Activated CD4-positive, alpha-beta memory T cell treated with anti-CD3 and anti-CD28 coated beads, Interleukin-2, amount 10 ng/mL, durations not matched to agents 7 days and 5 days (primary cell): ENCODE measurements around the gene YIF1B. TPM values are rescaled to one million over a fixed set of nuclear protein-coding genes. Genes with fewer than 3 reads are reported as not detected.
"Not testable (repeated sequence)": the region's sequence is repeated elsewhere in the genome, so short reads cannot be mapped to it uniquely, and the experiment has no call there.

Experiments used
- CTCF ChIA-PET: fragments of 350-600 bp; sonication (Branson Sonifier 250); formaldehyde crosslinking; loops from one replicate; lab custom pipeline; 2021; ENCODE audit warnings: antibody characterized with exemption, inconsistent platforms; lab: Charles Lee
- POLR2A ChIA-PET: fragments of 350-600 bp; sonication (Branson Sonifier 250); formaldehyde crosslinking; loops from one replicate; lab custom pipeline; 2021; ENCODE audit warnings: antibody characterized with exemption; lab: Charles Lee
- DNase-seq: peaks from one replicate; pipeline ENCODE4 v3.0.0-alpha.2; 2020
- H3K27ac Mint-ChIP-seq: one replicate; pipeline ENCODE4 v1.8.0; 2021; ENCODE audit warnings: mild to moderate bottlenecking, mixed read lengths
- H3K27me3 Mint-ChIP-seq: one replicate; pipeline ENCODE4 v1.8.0; 2021; ENCODE audit warnings: mixed read lengths
- H3K36me3 Mint-ChIP-seq: one replicate; pipeline ENCODE4 v1.8.0; 2021; ENCODE audit warnings: low read depth, mixed read lengths
- H3K4me1 Mint-ChIP-seq: one replicate; pipeline ENCODE4 v1.8.0; 2021; ENCODE audit warnings: mixed read lengths
- H3K4me3 Mint-ChIP-seq: one replicate; pipeline ENCODE4 v1.8.0; 2021; ENCODE audit warnings: mild to moderate bottlenecking, mixed read lengths
- H3K9me3 Mint-ChIP-seq: one replicate; pipeline ENCODE4 v1.8.0; 2021; ENCODE audit warnings: mixed read lengths
- total RNA-seq, 2 experiments: library from RNA; stranded (reverse); gene quantifications; one replicate each; pipeline ENCODE4 v1.2.3, GENCODE V29; 2021

The YIF1B gene
- total RNA-seq, 2 experiments from 2014 or later: 75.4 to 76.1 TPM

DNA sequence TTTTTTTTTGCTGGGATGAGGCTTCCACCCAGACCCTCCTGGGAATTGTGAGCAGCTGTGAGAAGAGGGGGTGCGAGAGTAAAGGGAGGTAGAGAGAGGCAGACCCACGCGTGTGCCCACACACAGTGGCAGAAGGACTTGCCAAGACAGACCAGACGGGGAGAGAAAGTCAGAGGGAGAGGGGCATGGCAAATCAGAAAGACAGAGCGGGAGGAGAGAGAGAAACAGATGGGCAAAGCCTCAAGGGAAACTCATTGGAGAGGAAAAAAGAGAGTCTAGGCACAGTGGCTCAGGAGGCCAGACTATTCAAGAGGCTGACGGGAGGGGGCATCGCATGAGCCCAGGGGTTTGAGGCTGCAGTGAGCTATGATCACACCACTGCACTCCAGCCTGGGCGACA lies 36.9 kb upstream of the YIF1B start:
- DNase-seq: no peak
- Mint-ChIP-seq H3K4me3 (no peak overlapping the region), H3K36me3 (no peaks in the 10 kb centered on the region), H3K9me3 (no peaks in the 10 kb centered on the region), H3K4me1 (no peaks in the 10 kb centered on the region), H3K27ac (no peak overlapping the region), H3K27me3 (peaks cover 8% of the 10 kb centered on the region)
- ChIA-PET CTCF (interaction anchor here (0.5 to 0.7 kb wide), 3 partner anchors 9 to 1016 kb away, joined by 4 read pairs; partner anchors contain the start of gene CATSPERG), POLR2A (no interaction called here)

DNA sequence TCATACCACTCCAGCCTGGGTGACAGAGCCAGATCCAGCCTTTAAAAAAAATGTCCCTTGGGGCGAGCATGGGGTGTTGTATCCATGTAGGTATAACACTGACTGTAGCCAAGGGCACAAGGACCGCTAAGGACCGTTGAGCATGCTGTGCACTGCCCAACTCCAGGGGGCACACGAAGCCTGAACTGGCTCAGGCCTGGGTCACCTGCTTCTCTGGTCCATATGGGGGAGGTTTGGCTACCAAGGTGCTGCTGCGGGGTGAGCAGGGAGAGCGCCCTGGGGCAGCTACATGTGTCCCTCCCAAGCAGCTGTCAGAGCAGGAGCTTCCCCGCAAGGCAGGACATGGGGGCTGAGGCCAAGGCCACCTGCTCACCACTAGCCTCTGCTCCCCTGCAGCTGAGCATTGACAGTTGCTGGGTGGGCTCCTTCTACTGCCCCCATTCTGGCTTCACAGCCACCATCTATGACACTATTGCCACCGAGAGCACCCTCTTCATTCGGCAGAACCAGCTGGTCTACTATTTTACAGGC lies 36.2 kb upstream of the YIF1B start:
- POLR2A ChIA-PET: no interaction called here
- Mint-ChIP-seq H3K27ac (no peak overlapping the region), H3K4me1 (no peaks in the 10 kb centered on the region), H3K9me3 (no peaks in the 10 kb centered on the region), H3K4me3 (no peak overlapping the region), H3K36me3 (no peaks in the 10 kb centered on the region), H3K27me3 (peaks cover 8% of the 10 kb centered on the region)
- CTCF ChIA-PET: interaction anchor here (0.5 kb wide), 1 partner anchor 16 kb away, joined by 4 read pairs; the partner anchor contains the start of gene CATSPERG
- DNase-seq: no peak

DNA sequence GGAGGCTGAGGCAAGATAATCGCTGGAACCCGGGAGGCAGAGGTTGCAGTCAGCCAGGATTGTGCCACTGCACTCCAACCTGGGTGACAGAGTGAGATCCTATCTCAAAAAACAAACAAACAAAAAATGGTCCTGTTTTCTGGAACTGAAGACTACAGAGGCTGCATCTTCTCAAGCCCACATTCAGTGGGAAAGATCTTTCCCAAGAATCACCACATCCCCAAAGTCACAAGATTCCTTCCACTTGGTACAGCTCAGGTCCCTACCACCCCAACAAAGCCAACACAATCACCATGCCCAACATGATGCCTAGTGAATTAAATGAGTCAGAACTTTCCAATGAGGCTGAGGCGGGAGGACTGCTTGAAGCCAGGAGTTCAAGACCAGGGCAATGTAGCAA lies 35.1 kb upstream of the YIF1B start:
- Mint-ChIP-seq H3K4me1 (no peaks in the 10 kb centered on the region), H3K27ac (no peak overlapping the region), H3K9me3 (no peaks in the 10 kb centered on the region), H3K27me3 (peaks cover 3% of the 10 kb centered on the region), H3K4me3 (no peak overlapping the region), H3K36me3 (no peaks in the 10 kb centered on the region)
- DNase-seq: no peak
- ChIA-PET CTCF (no interaction called here), POLR2A (no interaction called here)

DNA sequence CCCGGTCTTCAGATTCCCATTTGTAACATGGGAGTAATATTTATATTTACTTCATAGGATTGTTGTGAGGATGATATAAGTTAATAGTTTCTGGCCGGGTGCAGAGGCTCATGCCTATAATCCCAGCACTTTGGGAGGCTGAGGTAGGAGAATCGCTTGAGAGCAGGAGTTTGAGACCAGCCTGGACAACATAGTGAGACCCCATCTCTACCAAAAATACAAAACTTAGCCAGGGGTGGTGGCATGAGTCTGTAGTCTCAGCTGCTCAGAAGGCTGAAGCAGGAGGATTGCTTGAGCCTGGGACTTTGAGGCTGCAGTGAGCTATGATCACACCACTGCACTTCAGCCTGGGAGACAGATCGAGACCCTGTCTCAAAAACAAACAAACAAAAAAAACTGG lies 31.1 kb upstream of the YIF1B start:
- no peak for DNase-seq
- ChIA-PET CTCF (interaction anchor here (1.1 kb wide), 1 partner anchor 56 kb away, joined by 3 read pairs; the partner anchor contains the start of gene FAM98C), POLR2A (interaction anchor here (1.6 kb wide), 1 partner anchor 13 kb away, joined by 3 read pairs; no protein-coding TSS in a partner anchor)
- H3K4me3 Mint-ChIP-seq: no peak overlapping the region
- H3K27me3 Mint-ChIP-seq: no peaks in the 10 kb centered on the region
- no peak overlapping the region for H3K27ac Mint-ChIP-seq
- no peaks in the 10 kb centered on the region for H3K9me3 Mint-ChIP-seq
- no peaks in the 10 kb centered on the region for H3K4me1 Mint-ChIP-seq
- H3K36me3 Mint-ChIP-seq: no peaks in the 10 kb centered on the region

DNA sequence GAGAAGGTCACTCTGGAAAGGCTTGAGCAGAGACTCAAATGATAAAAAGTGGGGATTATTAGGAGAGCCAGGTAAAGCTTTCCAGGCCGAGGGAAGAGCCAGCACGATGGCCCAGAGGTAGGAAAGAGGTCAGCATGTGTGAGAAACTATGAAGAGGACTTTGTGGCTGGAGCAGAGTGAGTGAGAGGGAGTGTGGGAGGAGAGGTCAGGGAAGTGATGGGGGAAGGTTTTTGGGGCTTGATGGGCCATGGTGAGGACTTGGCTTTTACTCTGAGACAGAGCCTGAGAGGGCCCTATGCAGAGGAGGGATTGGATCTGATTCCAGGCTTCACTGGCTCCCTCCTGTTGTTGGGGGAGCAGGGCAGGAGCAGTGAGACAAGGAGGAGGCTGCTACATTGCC lies 25.2 kb upstream of the YIF1B start:
- CTCF ChIA-PET: interaction anchor here (2.5 kb wide), 1 partner anchor 62 kb away, joined by 7 read pairs; the partner anchor contains the start of gene FAM98C
- Mint-ChIP-seq H3K27ac (no peak overlapping the region), H3K27me3 (no peaks in the 10 kb centered on the region), H3K36me3 (peaks cover 5% of the 10 kb centered on the region), H3K4me1 (peaks cover 10% of the 10 kb centered on the region), H3K4me3 (no peak overlapping the region), H3K9me3 (no peaks in the 10 kb centered on the region)
- POLR2A ChIA-PET: no interaction called here
- DNase-seq: no peak

DNA sequence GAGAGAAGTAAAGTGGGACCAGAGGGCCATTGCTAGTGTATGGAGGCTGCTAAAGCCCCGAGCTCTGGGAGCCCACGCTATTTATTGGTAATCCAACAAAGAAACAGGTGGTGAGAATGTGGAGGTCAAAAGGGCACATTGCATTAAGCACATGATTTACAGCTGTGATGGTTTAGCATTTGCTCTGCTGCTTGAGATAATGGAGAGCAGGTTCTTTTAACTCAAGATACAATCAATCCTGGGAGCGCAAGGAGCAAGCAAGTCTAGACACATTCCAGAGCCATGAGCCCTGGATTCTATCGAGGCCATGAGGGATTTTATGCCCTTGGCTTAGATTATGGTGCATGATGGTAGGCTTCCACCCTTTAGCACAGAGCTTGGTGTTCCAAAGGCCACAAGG lies 23.3 kb upstream of the YIF1B start:
- not testable (repeated sequence) for H3K27ac Mint-ChIP-seq, DNase-seq, H3K9me3 Mint-ChIP-seq, H3K4me3 Mint-ChIP-seq, H3K27me3 Mint-ChIP-seq, H3K36me3 Mint-ChIP-seq
- peaks cover 12% of the 10 kb centered on the region for H3K4me1 Mint-ChIP-seq
- ChIA-PET POLR2A (interaction anchor here (1.2 kb wide), 1 partner anchor 35 kb away, joined by 3 read pairs; the partner anchor contains the start of gene PSMD8), CTCF (interaction anchor here (1.8 to 2.5 kb wide), 2 partner anchors 35 to 64 kb away, joined by 5 to 7 read pairs; partner anchors contain the start of genes FAM98C and PSMD8)

DNA sequence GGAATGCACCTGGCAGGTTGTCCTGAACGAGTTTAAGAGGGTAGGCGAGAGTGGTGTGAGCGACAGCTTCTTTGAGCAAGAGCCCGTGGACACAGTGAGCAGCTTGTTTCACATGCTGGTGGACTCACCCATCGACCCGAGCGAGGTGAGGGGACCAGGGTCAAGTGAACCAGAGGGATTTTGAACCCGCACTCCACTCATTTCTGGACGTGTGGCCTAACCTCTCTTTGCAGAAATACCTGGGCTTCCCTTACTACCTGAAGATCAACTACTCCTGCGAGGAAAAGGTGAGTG lies 21.6 kb upstream of the YIF1B start:
- ChIA-PET POLR2A (interaction anchor here (0.6 to 3.2 kb wide), 4 partner anchors 21 to 93 kb away, joined by 3 to 11 read pairs (median 4); partner anchors contain the start of gene PSMD8), CTCF (interaction anchor here (0.7 to 3.4 kb wide), 3 partner anchors 37 to 93 kb away, joined by 3 to 45 read pairs (median 3); partner anchors contain the start of genes FAM98C and PSMD8)
- peaks cover 12% of the 10 kb centered on the region for H3K4me1 Mint-ChIP-seq
- H3K9me3 Mint-ChIP-seq: no peaks in the 10 kb centered on the region
- no peaks in the 10 kb centered on the region for H3K27me3 Mint-ChIP-seq
- no peak for DNase-seq
- peak overlapping the region; percentile 95 for H3K27ac Mint-ChIP-seq
- peak overlapping the region; percentile 82 for H3K4me3 Mint-ChIP-seq
- peaks cover 5% of the 10 kb centered on the region for H3K36me3 Mint-ChIP-seq

DNA sequence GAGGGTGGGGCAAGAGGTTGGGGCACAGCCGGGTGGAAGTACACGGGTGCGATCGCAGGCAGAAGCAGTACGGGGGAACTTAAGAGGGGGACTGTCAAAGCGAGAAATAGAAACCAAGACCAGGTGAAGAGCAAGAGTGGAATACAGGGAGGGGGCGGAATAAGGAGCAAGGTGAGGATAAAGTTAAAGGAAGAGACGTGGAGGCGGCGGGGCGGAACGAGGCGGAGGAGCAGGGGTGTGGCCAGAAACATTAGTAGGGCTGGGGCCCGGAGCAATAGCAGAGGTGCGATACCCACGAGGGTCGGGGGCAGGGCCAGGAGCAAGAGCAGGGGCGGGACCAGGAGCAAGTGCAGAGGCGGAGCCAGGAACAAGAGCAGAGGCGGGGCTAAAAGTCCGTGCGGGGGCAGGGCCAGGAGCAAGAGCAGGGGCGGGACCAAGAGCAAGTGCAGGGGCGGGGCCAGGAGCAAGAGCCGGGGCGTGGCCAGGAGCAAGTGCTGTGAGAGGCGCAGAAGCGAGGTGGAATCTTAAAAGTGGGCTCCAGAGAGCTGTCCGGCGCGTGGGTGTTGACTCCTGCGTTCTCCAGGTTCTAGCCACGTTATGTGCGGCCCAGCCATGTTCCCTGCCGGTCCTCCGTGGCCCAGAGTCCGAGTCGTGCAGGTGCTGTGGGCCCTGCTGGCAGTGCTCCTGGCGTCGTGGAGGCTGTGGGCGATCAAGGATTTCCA lies 21.1 kb upstream of the YIF1B start:
- peak overlapping the region; percentile 95 for H3K27ac Mint-ChIP-seq
- CTCF ChIA-PET: interaction anchor here (0.7 to 3.4 kb wide), 8 partner anchors 37 to 434 kb away, joined by 3 to 48 read pairs (median 6); partner anchors contain the start of genes FAM98C, PSMD8 and WDR87
- H3K4me1 Mint-ChIP-seq: peaks cover 12% of the 10 kb centered on the region
- no peaks in the 10 kb centered on the region for H3K27me3 Mint-ChIP-seq
- H3K9me3 Mint-ChIP-seq: no peaks in the 10 kb centered on the region
- POLR2A ChIA-PET: interaction anchor here (0.6 to 3.2 kb wide), 13 partner anchors 20 to 430 kb away, joined by 3 to 27 read pairs (median 4); partner anchors contain the start of genes FAM98C, PSMD8, SIPA1L3 and SPINT2
- peak overlapping the region; percentile 82 for H3K4me3 Mint-ChIP-seq
- peak; percentile 97 for DNase-seq
- peaks cover 5% of the 10 kb centered on the region for H3K36me3 Mint-ChIP-seq

DNA sequence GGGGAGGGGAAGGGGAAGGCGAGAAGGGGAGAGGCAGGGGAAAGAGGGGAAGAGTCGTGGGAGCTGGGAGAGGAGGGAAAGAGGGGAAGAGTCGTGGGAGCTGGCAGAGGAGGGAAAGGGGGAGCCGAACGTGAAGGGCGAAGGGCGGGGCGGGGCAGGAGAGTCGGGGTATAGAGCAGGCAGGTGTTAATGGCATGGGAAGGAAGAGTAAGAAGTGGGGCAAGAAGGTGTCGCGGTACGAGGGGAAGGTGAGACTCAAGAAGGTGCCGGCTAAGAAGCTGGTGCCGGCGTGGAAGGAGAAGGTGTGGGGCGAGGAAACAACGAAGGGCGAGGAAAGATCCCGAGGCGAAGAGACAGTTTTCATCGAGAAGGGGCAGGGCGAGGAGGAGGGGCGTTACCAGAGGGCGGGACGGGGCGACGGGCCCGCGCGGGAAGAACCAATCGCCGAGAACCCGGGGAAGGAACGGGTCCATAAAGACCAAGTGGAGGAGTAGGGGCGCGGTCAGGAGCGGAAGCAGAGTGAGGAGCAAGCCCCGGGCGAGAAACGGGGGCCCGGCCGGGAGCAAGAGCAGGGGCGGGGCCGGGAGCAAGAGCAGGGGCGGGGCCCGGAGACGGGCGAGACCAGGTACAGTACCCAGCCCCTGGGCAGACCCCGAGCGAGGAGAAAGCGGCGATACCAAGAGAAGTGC lies 20.3 kb upstream of the YIF1B start:
- ChIA-PET POLR2A (interaction anchor here (0.9 to 3.2 kb wide), 11 partner anchors 20 to 429 kb away, joined by 3 to 27 read pairs (median 4); partner anchors contain the start of genes FAM98C, PSMD8, SIPA1L3 and SPINT2), CTCF (interaction anchor here (0.6 to 3.4 kb wide), 15 partner anchors 14 to 434 kb away, joined by 3 to 48 read pairs (median 5); partner anchors contain the start of genes FAM98C, PSMD8 and WDR87)
- peak overlapping the region; percentile 82 for H3K4me3 Mint-ChIP-seq
- H3K27ac Mint-ChIP-seq: peak overlapping the region; percentile 95
- H3K4me1 Mint-ChIP-seq: peaks cover 12% of the 10 kb centered on the region
- DNase-seq: peak; percentile 97
- no peaks in the 10 kb centered on the region for H3K27me3 Mint-ChIP-seq
- peaks cover 5% of the 10 kb centered on the region for H3K36me3 Mint-ChIP-seq
- H3K9me3 Mint-ChIP-seq: no peaks in the 10 kb centered on the region

DNA sequence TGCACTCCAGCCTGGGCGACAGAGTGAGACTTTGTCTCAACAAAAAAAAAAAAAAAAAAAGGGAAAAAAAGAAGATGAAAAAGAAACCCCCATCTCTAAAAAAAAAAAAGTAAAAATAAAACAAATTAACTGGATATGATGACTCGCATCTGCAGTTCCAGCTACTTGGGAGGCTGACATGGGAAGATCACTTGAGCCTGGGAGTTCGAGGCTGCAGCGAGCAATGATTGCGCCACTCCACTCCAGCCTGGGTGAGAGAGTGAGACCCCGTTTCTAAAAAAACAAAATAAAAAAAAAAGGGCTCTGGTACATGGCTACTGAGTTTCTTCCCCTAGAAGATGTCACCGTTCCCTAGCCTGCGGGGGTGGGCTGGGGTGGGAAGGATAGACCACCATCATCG lies 17.5 kb upstream of the YIF1B start:
- POLR2A ChIA-PET: no interaction called here
- CTCF ChIA-PET: interaction anchor here (1.0 to 3.1 kb wide), 4 partner anchors 88 to 431 kb away, joined by 3 to 48 read pairs (median 5); no protein-coding TSS in a partner anchor
- Mint-ChIP-seq H3K9me3 (no peaks in the 10 kb centered on the region), H3K36me3 (peaks cover 11% of the 10 kb centered on the region), H3K27me3 (no peaks in the 10 kb centered on the region), H3K4me3 (no peak overlapping the region), H3K4me1 (peaks cover 9% of the 10 kb centered on the region), H3K27ac (no peak overlapping the region)
- DNase-seq: no peak

DNA sequence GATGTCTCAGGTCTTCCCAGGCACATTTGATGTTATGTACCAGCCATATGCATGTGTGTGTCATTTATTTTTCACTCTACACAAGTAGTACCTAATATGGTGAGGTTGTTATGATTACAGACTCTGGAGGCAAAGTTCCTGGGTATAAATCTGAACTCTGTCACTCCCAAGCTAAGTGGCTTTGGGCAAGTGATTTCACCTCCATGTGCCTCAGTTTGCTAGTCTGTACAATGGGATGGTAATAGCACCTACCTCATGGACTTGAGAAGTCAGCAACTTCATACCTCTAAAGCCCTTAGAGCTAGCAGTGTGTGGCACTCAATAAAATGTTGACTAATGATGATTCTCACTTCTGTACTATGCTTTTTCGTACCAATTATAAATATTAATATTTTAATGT lies 16.0 kb upstream of the YIF1B start:
- DNase-seq: no peak
- POLR2A ChIA-PET: interaction anchor here (1.5 kb wide), 1 partner anchor 43 kb away, joined by 6 read pairs; the partner anchor contains the start of gene PSMD8
- H3K27me3 Mint-ChIP-seq: no peaks in the 10 kb centered on the region
- peaks cover 18% of the 10 kb centered on the region for H3K36me3 Mint-ChIP-seq
- peaks cover 2% of the 10 kb centered on the region for H3K4me1 Mint-ChIP-seq
- H3K9me3 Mint-ChIP-seq: no peaks in the 10 kb centered on the region
- CTCF ChIA-PET: interaction anchor here (1.9 to 2.0 kb wide), 2 partner anchors 88 to 429 kb away, joined by 5 read pairs; no protein-coding TSS in a partner anchor
- no peak overlapping the region for H3K27ac Mint-ChIP-seq
- no peak overlapping the region for H3K4me3 Mint-ChIP-seq

DNA sequence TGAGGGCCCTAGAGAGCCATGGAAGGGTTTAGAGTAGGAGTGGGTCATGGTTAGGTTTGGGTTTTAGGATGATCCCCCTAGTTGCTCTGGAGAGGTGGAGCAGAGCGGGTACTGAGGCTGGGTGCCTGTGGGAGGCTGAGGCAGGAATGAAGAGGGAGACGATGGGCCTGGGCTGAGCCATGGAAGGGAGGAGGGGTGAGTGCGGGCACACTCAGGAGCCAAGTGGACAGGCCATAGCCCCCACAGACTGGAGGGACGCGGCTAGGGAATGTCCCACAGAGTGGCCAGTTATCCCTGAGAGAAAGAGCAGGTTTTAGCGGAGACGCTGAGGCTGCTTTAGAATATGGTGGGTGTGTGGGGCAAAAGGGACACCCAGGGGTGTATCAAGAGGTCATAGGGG lies 13.9 kb upstream of the YIF1B start:
- ChIA-PET POLR2A (interaction anchor here (0.7 kb wide), 1 partner anchor 45 kb away, joined by 3 read pairs; the partner anchor contains the start of gene PSMD8), CTCF (interaction anchor here (0.9 kb wide), 1 partner anchor 46 kb away, joined by 3 read pairs; no protein-coding TSS in a partner anchor)
- Mint-ChIP-seq H3K9me3 (no peaks in the 10 kb centered on the region), H3K4me1 (no peaks in the 10 kb centered on the region), H3K36me3 (peaks cover 31% of the 10 kb centered on the region), H3K27ac (no peak overlapping the region), H3K27me3 (no peaks in the 10 kb centered on the region), H3K4me3 (no peak overlapping the region)
- no peak for DNase-seq
